ENCODE data around the gene PKP2.

PKP2 gene

DNA sequence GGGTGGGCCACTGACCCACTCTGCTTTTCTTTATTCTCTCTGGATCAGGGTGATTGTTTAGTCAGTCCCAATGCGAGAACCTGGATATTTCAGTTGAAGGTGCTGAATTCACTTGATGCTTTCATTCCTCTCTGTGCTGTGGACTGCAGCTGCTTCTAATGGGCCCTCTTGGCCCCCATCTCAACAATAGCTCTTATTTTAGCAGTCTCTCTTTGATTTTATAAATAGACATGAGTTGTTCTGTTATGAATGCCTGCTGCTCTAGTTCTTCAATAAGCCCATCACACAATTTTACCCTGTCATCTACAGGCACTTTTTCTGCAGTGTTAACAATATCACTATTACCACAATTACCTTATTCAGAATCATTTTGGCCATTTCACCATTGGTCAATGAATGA is 86.7 kb downstream of the PKP2 start:
- H3K27ac ChIP-seq, result no peak overlapping the region
- TF ChIP-seq, protein P1, sequence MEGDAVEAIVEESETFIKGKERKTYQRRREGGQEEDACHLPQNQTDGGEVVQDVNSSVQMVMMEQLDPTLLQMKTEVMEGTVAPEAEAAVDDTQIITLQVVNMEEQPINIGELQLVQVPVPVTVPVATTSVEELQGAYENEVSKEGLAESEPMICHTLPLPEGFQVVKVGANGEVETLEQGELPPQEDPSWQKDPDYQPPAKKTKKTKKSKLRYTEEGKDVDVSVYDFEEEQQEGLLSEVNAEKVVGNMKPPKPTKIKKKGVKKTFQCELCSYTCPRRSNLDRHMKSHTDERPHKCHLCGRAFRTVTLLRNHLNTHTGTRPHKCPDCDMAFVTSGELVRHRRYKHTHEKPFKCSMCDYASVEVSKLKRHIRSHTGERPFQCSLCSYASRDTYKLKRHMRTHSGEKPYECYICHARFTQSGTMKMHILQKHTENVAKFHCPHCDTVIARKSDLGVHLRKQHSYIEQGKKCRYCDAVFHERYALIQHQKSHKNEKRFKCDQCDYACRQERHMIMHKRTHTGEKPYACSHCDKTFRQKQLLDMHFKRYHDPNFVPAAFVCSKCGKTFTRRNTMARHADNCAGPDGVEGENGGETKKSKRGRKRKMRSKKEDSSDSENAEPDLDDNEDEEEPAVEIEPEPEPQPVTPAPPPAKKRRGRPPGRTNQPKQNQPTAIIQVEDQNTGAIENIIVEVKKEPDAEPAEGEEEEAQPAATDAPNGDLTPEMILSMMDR (conservative IDR thresholded peaks at IDR 0.05), result no peak
- no peak for TF ChIP-seq ZFX (IDR thresholded peaks at IDR 0.05)

DNA sequence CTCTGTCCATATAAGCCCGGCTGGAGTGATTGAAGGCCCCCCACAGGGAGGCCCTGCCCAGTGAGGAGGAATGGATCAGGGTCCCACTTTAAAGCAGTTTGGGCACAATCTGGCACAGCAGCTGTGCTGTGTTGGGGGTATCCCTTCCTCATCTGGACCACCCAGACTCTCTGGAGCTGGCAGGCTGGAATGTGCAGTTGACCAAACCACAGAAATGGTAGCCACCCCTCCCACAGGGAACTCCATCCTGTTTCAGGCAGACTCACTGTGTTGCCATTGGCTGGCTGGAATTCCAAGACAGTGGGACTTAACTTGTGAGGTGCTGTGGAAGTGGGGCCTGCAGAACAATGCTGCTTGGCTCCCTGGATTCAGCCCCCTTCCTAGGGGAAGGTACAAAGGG is 87.4 kb downstream of the PKP2 start:
- no peak for TF ChIP-seq ZFX (IDR thresholded peaks at IDR 0.05)
- TF ChIP-seq, protein P1 (conservative IDR thresholded peaks at IDR 0.05), result no peak
- no peak overlapping the region for H3K27ac ChIP-seq

DNA sequence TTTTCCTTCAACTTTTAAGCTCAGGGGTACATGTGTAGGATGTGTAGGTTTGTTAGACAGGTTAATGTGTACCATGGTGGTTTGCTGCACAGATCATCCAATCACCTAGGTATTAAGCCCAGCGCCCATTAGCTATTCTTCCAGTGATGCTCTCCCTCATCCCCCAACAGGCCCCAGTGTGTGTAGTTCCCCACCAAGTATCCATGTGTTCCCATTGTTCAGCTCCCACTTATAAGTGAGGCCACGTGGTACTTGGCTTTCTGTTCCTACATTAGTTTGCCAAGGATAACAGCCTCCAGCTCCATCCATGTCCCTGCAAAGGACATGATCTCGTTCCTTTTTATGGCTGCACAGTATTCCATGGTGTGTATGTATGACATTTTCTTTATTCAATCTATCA is 92.3 kb downstream of the PKP2 start:
- TF ChIP-seq, protein P1 (conservative IDR thresholded peaks at IDR 0.05), result no peak
- TF ChIP-seq ZFX (IDR thresholded peaks at IDR 0.05), result no peak
- H3K27ac ChIP-seq, result no peak overlapping the region

DNA sequence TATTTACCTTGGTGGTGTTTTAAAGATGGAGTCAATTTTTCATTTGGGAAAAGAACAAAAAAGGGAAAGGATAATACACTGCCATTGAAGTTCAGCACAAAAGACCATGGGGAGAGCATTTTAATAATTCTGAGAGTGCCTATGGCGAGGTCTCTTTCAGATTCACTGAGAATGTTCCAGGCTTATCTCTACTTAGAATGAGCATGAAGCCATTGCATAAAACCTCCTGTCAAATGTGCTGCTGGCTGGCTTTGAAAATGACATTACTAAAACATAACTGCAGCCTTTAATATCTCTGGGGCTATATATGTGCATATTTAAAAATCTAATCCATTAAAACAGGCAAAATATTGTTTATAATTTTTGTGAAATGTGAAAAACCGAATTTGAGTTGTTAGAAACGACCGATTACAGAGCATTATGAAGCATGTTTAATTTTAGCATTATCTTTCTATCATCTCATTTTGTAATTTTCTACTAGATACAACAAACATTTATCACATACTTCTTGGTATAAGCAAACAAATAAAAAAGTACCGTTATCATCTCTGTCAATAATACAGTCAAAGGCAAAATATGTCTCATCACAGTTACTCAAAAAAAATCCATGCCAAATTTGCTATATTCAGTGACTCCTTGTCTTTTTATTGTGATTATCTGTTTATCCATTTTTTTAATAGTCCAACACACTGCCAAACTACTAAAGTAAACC is 95.2 kb downstream of the PKP2 start:
- no peak for TF ChIP-seq ZFX (IDR thresholded peaks at IDR 0.05)
- TF ChIP-seq, protein P1 (conservative IDR thresholded peaks at IDR 0.05), result no peak
- H3K27ac ChIP-seq, result no peak overlapping the region

DNA sequence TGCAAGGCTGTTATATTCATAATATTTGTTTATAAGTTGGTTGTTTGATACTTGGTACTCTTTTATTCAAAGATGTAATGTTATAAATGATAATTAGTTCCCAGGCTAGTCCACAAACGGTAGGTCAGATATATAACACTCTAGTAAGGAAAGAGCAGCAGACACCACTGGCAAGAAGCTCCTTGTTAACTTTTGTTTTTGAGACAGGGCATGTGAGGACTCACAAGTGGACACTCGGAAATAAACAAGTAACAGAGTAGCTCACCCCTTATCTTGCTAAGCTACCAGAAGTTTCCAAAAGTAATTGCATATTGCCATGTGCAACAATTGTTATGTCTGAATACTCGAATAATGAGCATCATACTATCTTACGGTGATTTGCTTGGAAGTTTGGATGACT is 102.3 kb downstream of the PKP2 start:
- TF ChIP-seq, protein P1 (conservative IDR thresholded peaks at IDR 0.05), result no peak
- TF ChIP-seq ZFX (IDR thresholded peaks at IDR 0.05), result no peak
- no peak overlapping the region for H3K27ac ChIP-seq

DNA sequence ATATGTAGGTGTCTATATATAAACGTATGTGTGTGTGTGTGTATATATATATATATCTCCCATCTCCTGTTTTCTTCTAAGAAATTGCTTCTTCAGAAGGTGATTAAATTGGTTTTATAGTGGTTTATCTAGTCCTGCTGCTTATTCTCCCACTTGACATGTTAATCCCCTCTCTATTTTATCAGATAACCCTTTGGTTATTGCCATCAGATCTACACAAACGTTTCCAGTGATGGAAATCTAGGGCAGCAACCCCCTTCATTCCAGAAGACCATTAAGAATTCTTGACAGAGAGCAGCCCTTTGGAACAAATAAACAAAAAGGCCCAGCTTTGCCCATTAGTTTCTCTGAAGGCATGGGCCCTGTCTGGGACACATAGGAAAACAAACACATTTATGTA is 106.7 kb downstream of the PKP2 start:
- no peak overlapping the region for H3K27ac ChIP-seq
- TF ChIP-seq ZFX (IDR thresholded peaks at IDR 0.05), result no peak
- TF ChIP-seq, protein P1 (conservative IDR thresholded peaks at IDR 0.05), result no peak

DNA sequence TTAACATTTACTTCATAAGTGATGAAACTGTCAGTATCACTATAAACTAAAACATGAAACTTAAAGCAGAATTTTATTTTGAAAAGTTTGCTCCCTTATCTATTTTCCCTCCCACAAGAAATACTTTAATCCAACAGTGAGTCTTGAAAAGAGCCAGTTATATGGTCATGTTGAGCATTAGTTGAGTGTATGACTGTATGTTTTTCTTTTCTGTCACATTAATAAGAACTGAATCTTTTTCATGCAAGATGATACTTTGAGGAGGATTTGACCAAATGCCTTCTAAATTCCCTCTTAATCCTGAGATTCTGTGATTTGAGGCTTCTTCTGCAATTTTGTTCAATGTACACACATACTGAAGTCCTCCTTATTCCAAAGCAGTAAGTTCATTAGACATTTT is 107.1 kb downstream of the PKP2 start:
- TF ChIP-seq, protein P1 (conservative IDR thresholded peaks at IDR 0.05), result no peak
- no peak for TF ChIP-seq ZFX (IDR thresholded peaks at IDR 0.05)
- no peak overlapping the region for H3K27ac ChIP-seq

All from C4-2B (cell line).